Heart right ventricle (tissue), 16 donors: ENCODE data around the gene SLAIN2. TPM values are rescaled to one million over a fixed set of nuclear protein-coding genes. Genes with fewer than 3 reads are reported as not detected.

Experiments used
- ATAC-seq, 8 donors: fragments of 200-7000 bp; cut with Tn5 transposase; one replicate each; pipeline ENCODE4 v1.9.1; 2020; ENCODE audit warnings: mild to moderate bottlenecking in 8 of 8, moderate library complexity in 8 of 8, moderate number of reproducible peaks in 1 of 8
- DNase-seq, 2 donors: peaks; one replicate each; pipeline ENCODE4 v3.0.0-alpha.2; 2020
- H3K27ac ChIP-seq, 10 donors: fragments of 200-600 bp; sonication (generic) in 2 of 10; one replicate each; pipeline versions ENCODE4 v1.5.0 to v1.8.0; 2020 to 2022; ENCODE audit warnings: mild to moderate bottlenecking in 3 of 10
- H3K27me3 ChIP-seq, 7 donors: fragments of 200-600 bp; one replicate each; pipeline ENCODE4 v1.8.0; 2021 to 2022; ENCODE audit warnings: mild to moderate bottlenecking in 2 of 7
- H3K36me3 ChIP-seq, 9 donors: fragments of 200-600 bp; sonication (generic) in 1 of 9; one replicate each; pipeline versions ENCODE4 v1.5.0 to v1.8.0; 2020 to 2022; ENCODE audit warnings: mild to moderate bottlenecking in 2 of 9
- H3K4me1 ChIP-seq, 9 donors: fragments of 200-600 bp; sonication (generic) in 1 of 9; one replicate each; pipeline versions ENCODE4 v1.5.0 to v1.8.0; 2020 to 2022; ENCODE audit warnings: mild to moderate bottlenecking in 4 of 9
- H3K4me3 ChIP-seq, 10 donors: fragments of 200-600 bp; sonication (generic) in 2 of 10; one replicate each; pipeline versions ENCODE4 v1.5.0 to v1.8.0; 2020 to 2022; ENCODE audit warnings: mild to moderate bottlenecking in 7 of 10, moderate library complexity in 2 of 10
- H3K9me3 ChIP-seq, 11 donors: fragments of 200-600 bp in 10 of 11; sonication (generic) in 2 of 11; one replicate each; pipeline versions ENCODE4 v1.5.0 to v1.8.0; 2013 to 2022; ENCODE audit warnings: mild to moderate bottlenecking in 2 of 11, control low read depth in 1 of 11, moderate library complexity in 1 of 11
- WGBS, 2 donors: extraction: QIAGEN DNeasy Blood & Tissue Kit; methylation state at CpG; one replicate each; pipeline ENCODE4 v1.1.7; 2013; ENCODE audit warnings: inconsistent platforms in 1 of 2; 5-methylcytosine and 5-hydroxymethylcytosine counted together
- intact Hi-C, 10 donors: fragments of 100-400 bp; cut with DNase I; formaldehyde crosslinking; loops; one replicate each; pipeline versions ENCODE4 v1.11.1 to v1.14.2; 2022
- polyA plus RNA-seq, 2 donors: library from polyadenylated mRNA; stranded (reverse); fragments of 200-250 nt; gene quantifications; one replicate each; pipeline ENCODE4 v1.2.3, GENCODE V29; 2013
- total RNA-seq, 10 donors: library from RNA; stranded (reverse); fragmentation: NEBNext Ultra II Directional in 3 of 10; extraction: Animal tissue kit (Norgen Biotek cat#: 25700) in 3 of 10; gene quantifications; one replicate each; pipeline versions ENCODE4 v1.2.1 to v1.2.4, GENCODE V29; 2021 to 2023
- TF ChIP-seq, protein P1 (sequence below), 9 donors: fragments of 200-600 bp; sonication (generic) in 2 of 9; IDR thresholded peaks; one replicate each; pipeline versions ENCODE4 v1.5.0 to v1.8.0; 2021 to 2022; ENCODE audit warnings: antibody characterized with exemption in 9 of 9, mild to moderate bottlenecking in 5 of 9, moderate library complexity in 1 of 9
- donor health status: Arrhythmogenic right ventricular cardiomyopathy.
- donor health status: ischemic (EF 13 %, LVEDD 7.1; RV severe dilation, severe dysfunction).
- donor health status: healthy with polysubstance abuse.
- donor health status: DM: no; HTN: yes; CAD: no.
- donor health status: DM: no; HTN: no; CAD: no.
- donor health status: ischemic (EF 25% LVEDD 6.9; RV normal size, moderate dysfunction).
- donor health status: ischemic (EF 25% LVEDD 5.7; RV mildly dilated, moderate dysfunction).
- donor health status: healthy.
- donor health status: DM: yes; HTN: yes; CAD: no.
- donor health status: Ischemic cardiomyopathy.
- donor health status: ischemic (EF 35%, LVEDD 5.7; RV mildly dilated, moderate dysfunction).
- donor health status: nonischemic (EF 11% LVEDD 7.7; RV severe dilation, severe dysfunction).
- donor health status: DM: yes; HTN: yes; CAD: no.
- donor health status: PGD.
- donor health status: ischemic (EF 29% LVEDD 5.4; RV normal size, mild dysfunction).
- donor health status: nonischemic (EF 23%, LVEDD 6.1; RV moderate dilation, normal function).

Gene SLAIN2
- total and polyA plus RNA-seq, 12 donors = 16.4 to 185 (median 131) TPM

DNA sequence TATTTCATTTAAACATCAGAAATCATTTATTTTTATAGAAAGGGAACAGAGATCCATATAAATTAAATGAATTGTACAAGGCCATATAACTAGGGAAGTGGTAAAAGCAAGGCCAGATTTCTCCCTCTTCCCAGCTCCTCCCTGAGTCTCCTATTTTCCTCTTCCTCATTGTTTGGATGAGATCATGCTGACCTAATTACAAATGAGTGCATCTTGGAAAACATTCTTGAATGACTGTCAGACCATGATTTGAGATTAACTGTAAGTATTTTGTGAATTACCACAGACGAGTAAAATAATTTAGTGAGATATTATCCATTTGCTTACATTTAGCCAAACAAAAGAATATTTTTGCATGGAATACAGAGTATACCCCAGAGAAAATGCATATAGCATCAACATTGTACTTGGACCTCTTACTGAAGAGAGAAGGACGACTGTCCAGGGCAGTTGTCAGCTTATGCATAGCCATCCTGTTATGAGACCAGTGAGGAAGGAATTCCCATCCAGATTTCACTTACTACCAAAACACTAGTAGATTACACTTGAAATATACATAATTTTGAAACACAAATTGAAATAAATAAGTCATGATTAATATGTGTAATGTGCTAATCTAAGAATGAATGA lies 47.3 kb downstream of the SLAIN2 start:
- TF ChIP-seq, protein P1, sequence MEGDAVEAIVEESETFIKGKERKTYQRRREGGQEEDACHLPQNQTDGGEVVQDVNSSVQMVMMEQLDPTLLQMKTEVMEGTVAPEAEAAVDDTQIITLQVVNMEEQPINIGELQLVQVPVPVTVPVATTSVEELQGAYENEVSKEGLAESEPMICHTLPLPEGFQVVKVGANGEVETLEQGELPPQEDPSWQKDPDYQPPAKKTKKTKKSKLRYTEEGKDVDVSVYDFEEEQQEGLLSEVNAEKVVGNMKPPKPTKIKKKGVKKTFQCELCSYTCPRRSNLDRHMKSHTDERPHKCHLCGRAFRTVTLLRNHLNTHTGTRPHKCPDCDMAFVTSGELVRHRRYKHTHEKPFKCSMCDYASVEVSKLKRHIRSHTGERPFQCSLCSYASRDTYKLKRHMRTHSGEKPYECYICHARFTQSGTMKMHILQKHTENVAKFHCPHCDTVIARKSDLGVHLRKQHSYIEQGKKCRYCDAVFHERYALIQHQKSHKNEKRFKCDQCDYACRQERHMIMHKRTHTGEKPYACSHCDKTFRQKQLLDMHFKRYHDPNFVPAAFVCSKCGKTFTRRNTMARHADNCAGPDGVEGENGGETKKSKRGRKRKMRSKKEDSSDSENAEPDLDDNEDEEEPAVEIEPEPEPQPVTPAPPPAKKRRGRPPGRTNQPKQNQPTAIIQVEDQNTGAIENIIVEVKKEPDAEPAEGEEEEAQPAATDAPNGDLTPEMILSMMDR (IDR thresholded peaks at IDR 0.05) = no peak
- Histone ChIP-seq H3K36me3 (peaks cover 0 to 88% (median 12%) of the 10 kb centered on the region in 9 donors), H3K4me3 (no peak overlapping the region), H3K9me3 (no peaks in the 10 kb centered on the region), H3K4me1 (peaks cover 0 to 23% (median 12%) of the 10 kb centered on the region in 9 donors), H3K27me3 (no peaks in the 10 kb centered on the region), H3K27ac (peak overlapping the region in 4 of 10 donors; percentile 6 to 38 (median 22))
- WGBS, 2 donors = 34 to 49% methylated on average over 2 of the region's 2 CpGs
- intact Hi-C loops = no loop called here
- DNase-seq = no peak
- peak in 7 of 8 donors; percentile 51 to 87 (median 74) for ATAC-seq

DNA sequence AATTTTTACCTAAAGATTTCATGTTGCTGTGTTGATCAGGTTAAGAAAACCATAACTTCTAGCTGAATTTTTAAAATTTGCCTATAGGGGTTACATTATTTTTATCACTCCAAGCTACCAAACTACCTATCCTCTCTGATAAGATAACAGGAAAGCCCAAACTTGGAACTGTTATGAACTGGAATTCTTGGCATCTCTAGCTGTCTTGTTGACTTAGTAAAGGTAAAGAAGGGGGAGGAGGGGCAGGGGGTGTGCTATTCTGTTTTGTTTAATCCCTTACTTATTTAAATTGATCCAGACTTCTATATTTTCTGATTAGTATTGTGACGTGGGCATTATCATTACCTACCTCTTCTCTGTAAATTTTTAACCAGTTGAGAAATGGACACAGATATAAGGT lies 54.7 kb downstream of the SLAIN2 start:
- no peak overlapping the region for H3K27ac ChIP-seq
- H3K9me3 ChIP-seq = peaks cover 0 to 8% (median 0%) of the 10 kb centered on the region in 11 donors
- no peaks in the 10 kb centered on the region for H3K27me3 ChIP-seq
- WGBS, 2 donors = 89 to 93% methylated on average over 1 of the region's 1 CpG
- intact Hi-C loops = no loop called here
- H3K36me3 ChIP-seq = peaks cover 0 to 71% (median 19%) of the 10 kb centered on the region in 9 donors
- ATAC-seq (no peak), DNase-seq (no peak)
- no peaks in the 10 kb centered on the region for H3K4me1 ChIP-seq
- TF ChIP-seq, protein P1 (IDR thresholded peaks at IDR 0.05) = no peak
- H3K4me3 ChIP-seq = no peak overlapping the region

- Histone ChIP-seq H3K4me3 (no peak overlapping the region), H3K9me3 (peaks cover 0 to 8% (median 0%) of the 10 kb centered on the region in 11 donors), H3K27me3 (no peaks in the 10 kb centered on the region), H3K36me3 (peaks cover 0 to 44% (median 15%) of the 10 kb centered on the region in 9 donors), H3K27ac (no peak overlapping the region), H3K4me1 (peaks cover 0 to 4% (median 0%) of the 10 kb centered on the region in 9 donors)
- no peak for ATAC-seq
- TF ChIP-seq, protein P1 (IDR thresholded peaks at IDR 0.05) = no peak
- no peak for DNase-seq
- intact Hi-C loops = no loop called here
- 92 to 97% methylated on average over 6 of the region's 6 CpGs for WGBS, 2 donors
Measured at GRCh38 chr4:48400416-48400815, 59.1 kb downstream of the SLAIN2 start.

DNA sequence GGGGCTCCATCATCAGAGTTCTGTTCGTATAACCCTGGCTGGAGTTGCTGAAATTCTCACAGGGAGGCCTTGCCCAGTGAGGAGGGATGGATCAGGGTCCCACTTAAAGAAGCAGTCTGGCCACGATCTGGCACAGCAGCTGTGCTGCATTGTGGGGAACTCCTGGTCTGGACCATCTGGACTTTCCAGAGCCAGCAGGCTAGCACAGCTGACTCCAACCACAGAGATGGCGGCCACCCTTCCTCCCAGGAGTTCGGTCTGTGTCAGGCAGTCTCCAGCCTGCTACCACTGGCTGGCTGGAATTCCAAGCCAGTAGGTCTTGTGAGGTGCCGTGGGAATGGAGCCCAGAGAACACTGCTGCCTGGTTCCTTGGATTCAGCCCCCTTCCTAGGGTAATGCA lies 62.0 kb downstream of the SLAIN2 start:
- TF ChIP-seq, protein P1 (IDR thresholded peaks at IDR 0.05) = no peak

More for the DNA sequence above, 62.0 kb downstream of the SLAIN2 start:
- WGBS, 2 donors = 80 to 97% methylated on average over 5 of the region's 5 CpGs
- Histone ChIP-seq H3K27me3 (no peaks in the 10 kb centered on the region), H3K27ac (no peak overlapping the region), H3K4me3 (no peak overlapping the region), H3K36me3 (peaks cover 0 to 27% (median 0%) of the 10 kb centered on the region in 9 donors), H3K4me1 (peaks cover 0 to 4% (median 0%) of the 10 kb centered on the region in 9 donors), H3K9me3 (no peaks in the 10 kb centered on the region)
- intact Hi-C loops = no loop called here
- DNase-seq = no peak
- ATAC-seq = peak in 1 of 8 donors; percentile 33
